ENCODE data around the gene LAMA1. TPM values are rescaled to one million over a fixed set of nuclear protein-coding genes. Genes with fewer than 3 reads are reported as not detected.

The LAMA1 gene
- total RNA-seq, 1 donor from 2014 or later, result 1.4 TPM

DNA sequence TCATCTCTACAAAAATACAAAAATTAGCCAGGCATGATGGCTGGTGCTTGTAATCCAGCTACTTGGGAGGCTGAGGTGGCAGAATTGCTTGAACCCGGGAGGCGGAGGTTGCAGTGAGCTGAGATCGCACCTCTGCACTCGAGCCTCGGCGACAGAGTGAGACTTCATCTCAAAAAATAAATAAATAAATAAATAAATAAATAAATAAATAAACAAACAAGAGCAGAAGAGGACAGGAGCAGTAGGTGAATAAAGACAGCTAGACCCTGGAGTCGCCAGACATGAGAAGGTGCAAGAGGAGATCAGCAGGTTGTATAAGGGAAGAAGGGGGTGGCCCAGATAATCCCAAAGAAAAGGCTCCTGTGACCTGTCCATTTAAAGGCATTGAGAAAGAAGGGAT is 12.3 kb downstream of the LAMA1 start:
- DNase-seq (no peak), ATAC-seq (no peak)
- no peak overlapping the region for H3K4me3 ChIP-seq
- TF ChIP-seq, protein P1, sequence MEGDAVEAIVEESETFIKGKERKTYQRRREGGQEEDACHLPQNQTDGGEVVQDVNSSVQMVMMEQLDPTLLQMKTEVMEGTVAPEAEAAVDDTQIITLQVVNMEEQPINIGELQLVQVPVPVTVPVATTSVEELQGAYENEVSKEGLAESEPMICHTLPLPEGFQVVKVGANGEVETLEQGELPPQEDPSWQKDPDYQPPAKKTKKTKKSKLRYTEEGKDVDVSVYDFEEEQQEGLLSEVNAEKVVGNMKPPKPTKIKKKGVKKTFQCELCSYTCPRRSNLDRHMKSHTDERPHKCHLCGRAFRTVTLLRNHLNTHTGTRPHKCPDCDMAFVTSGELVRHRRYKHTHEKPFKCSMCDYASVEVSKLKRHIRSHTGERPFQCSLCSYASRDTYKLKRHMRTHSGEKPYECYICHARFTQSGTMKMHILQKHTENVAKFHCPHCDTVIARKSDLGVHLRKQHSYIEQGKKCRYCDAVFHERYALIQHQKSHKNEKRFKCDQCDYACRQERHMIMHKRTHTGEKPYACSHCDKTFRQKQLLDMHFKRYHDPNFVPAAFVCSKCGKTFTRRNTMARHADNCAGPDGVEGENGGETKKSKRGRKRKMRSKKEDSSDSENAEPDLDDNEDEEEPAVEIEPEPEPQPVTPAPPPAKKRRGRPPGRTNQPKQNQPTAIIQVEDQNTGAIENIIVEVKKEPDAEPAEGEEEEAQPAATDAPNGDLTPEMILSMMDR (IDR thresholded peaks at IDR 0.05), result no peak
- intact Hi-C loops (cut with DNase I), result no loop called here
- no peaks in the 10 kb centered on the region for H3K9me3 ChIP-seq
- no peak overlapping the region for H3K27ac ChIP-seq
- H3K4me1 ChIP-seq, result no peaks in the 10 kb centered on the region
- H3K36me3 ChIP-seq, result no peaks in the 10 kb centered on the region
- peaks cover 5% of the 10 kb centered on the region for H3K27me3 ChIP-seq

DNA sequence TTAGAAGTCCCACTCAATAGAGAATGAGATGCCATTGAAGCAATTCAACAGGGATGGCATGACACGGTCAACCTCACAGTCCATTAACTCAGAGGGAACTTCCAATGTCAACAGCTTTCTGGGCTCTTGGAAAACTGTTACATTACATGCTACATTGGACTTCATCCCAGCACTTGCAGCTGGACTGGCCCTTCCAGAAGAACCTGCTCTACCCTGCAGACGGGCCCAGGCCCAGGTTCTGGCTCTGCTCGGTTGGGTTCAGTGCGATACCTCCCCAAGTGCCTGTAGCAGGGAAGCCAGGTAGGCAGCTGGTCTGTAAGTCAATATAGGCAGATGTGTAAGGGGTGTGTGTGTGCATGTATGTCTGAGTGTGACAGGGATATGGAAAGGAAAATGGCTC is 12.9 kb downstream of the LAMA1 start:
- Histone ChIP-seq H3K27me3 (peaks cover 5% of the 10 kb centered on the region), H3K4me1 (no peaks in the 10 kb centered on the region), H3K4me3 (no peak overlapping the region), H3K36me3 (no peaks in the 10 kb centered on the region), H3K27ac (no peak overlapping the region), H3K9me3 (no peaks in the 10 kb centered on the region)
- intact Hi-C loops (cut with DNase I), result no loop called here
- ATAC-seq (no peak), DNase-seq (no peak)
- TF ChIP-seq, protein P1 (IDR thresholded peaks at IDR 0.05), result no peak

DNA sequence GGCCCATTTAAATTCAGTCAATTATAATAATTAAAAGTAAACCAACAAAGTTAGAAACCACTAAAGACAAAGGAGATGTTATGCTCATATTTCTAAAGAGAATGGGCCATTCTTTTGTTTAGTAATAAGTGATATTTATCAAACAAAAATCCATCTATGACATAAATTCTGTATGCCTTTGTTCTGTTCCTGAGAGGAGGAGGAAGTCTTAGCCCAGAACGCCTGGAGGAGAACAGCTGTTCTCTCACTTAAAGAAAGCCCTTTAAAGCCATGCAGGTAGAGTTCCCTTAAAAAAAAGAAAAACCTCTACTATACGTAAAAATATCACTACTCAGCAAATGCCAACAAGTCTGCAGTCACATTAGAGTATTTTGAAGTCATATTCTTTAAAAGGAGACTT is 15.5 kb downstream of the LAMA1 start:
- intact Hi-C loops (cut with DNase I), result no loop called here
- Histone ChIP-seq H3K4me1 (no peaks in the 10 kb centered on the region), H3K27me3 (no peaks in the 10 kb centered on the region), H3K4me3 (no peak overlapping the region), H3K27ac (no peak overlapping the region), H3K36me3 (no peaks in the 10 kb centered on the region), H3K9me3 (no peaks in the 10 kb centered on the region)
- ATAC-seq, result no peak
- no peak for DNase-seq
- TF ChIP-seq, protein P1 (IDR thresholded peaks at IDR 0.05), result no peak

DNA sequence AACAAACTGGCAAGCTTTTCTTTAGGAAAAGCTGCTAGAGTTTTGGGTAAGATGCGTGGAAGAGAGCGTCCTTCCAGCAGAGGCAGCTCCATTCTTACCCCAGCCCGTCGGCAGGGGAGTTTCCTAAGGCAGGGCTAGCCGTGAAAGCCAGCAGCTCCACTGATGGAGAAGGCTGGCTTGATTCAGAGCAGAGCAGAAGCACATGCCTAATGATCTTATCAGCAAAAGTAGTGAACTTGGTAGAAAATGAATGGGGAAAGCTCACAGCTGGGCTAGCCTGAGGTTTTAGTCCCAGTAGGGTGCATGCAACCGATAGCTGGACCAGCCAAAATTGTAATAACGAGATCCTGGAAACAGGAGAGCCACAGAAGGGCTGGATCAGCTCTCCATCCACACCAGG is 20.8 kb downstream of the LAMA1 start:
- ATAC-seq (no peak), DNase-seq (no peak)
- intact Hi-C loops (cut with DNase I), result no loop called here
- Histone ChIP-seq H3K4me1 (no peaks in the 10 kb centered on the region), H3K27me3 (no peaks in the 10 kb centered on the region), H3K9me3 (no peaks in the 10 kb centered on the region), H3K27ac (no peak overlapping the region), H3K4me3 (no peak overlapping the region), H3K36me3 (no peaks in the 10 kb centered on the region)
- TF ChIP-seq, protein P1 (IDR thresholded peaks at IDR 0.05), result no peak

DNA sequence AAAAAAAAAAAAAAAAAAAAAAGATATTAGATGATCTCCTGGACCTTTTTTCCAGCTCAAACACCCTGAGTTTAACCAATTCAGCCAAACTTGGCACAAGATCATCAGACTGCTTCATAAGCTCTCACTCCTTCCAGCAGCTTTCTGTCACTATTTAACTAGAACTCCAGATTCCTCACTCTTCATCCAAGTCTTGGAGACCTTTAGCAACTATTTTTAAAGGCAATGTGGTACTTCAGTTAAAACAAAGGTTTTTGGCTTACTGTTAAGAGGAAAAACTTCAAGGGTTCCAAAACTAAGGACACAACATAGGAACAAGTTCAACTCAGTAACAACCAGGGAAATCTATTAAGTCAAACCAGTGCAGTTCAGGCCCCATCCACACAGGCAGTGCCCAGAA is 23.2 kb downstream of the LAMA1 start:
- Histone ChIP-seq H3K4me3 (no peak overlapping the region), H3K27me3 (no peaks in the 10 kb centered on the region), H3K9me3 (no peaks in the 10 kb centered on the region), H3K27ac (no peak overlapping the region), H3K36me3 (no peaks in the 10 kb centered on the region), H3K4me1 (no peaks in the 10 kb centered on the region)
- ATAC-seq, result no peak
- TF ChIP-seq, protein P1 (IDR thresholded peaks at IDR 0.05), result no peak
- intact Hi-C loops (cut with DNase I), result no loop called here
- DNase-seq, result no peak

DNA sequence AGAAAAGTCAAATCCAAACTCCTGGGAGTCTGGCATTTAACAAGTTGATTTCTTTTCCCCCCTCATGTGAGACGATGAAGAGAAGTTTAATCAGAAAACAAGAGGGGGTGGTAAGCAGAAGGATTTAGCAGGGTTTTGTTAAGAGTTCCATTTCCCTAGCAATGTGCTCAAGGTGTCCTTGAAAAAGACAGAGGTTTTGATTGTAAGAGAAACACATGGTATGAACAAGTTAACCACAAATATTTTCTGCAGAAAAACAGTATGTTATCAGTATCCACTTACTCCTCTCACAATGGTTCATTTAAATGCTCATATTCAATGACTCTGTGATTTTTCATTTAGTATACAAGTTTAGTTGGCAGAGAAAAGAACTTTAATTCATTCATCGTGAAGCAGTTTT is 26.8 kb downstream of the LAMA1 start:
- TF ChIP-seq, protein P1 (IDR thresholded peaks at IDR 0.05), result no peak
- H3K27ac ChIP-seq, result no peak overlapping the region

More for the DNA sequence above, 26.8 kb downstream of the LAMA1 start:
- Histone ChIP-seq H3K27me3 (no peaks in the 10 kb centered on the region), H3K36me3 (no peaks in the 10 kb centered on the region), H3K9me3 (no peaks in the 10 kb centered on the region), H3K4me3 (no peak overlapping the region), H3K4me1 (no peaks in the 10 kb centered on the region)
- intact Hi-C loops (cut with DNase I), result no loop called here
- ATAC-seq (no peak), DNase-seq (no peak)
